K562 (cell line): ENCODE results near the gene TXNIP. TPM values are rescaled to one million over a fixed set of nuclear protein-coding genes. Genes with fewer than 3 reads are reported as not detected.
A peak's percentile ranks its signal among the peaks of the same experiment; 100 is the strongest.

ENCODE experiments used
- ATAC-seq: fragments of 200-7000 bp; cut with Tn5 transposase; 3 replicates; pipeline ENCODE4 v1.9.1; 2020; ENCODE audit warnings: moderate library complexity
- BruUV-seq: library from RNA; stranded (reverse); fragments of 400-500 nt; replicated peaks from 2 replicates; lab custom pipeline; 2021; lab: Mats Ljungman, UMichigan
- CTCF ChIA-PET: fragments of 300-600 bp; formaldehyde crosslinking; extraction: SDS; loops from one replicate; lab custom pipeline; 2021; ENCODE audit warnings: low intra/inter-chr PET ratio; lab: Yijun Ruan, JAX
- POLR2A ChIA-PET: fragments of 300-600, 350-650 bp; sonication (Branson Sonifier 250); formaldehyde crosslinking; extraction: SDS; loops from one replicate; lab custom pipeline; 2021; ENCODE audit warnings: antibody characterized with exemption, inconsistent platforms; lab: Yijun Ruan, JAX
- DNase-seq, 4 experiments: peaks; one replicate each; pipeline versions ENCODE4 v3.0.0 to v3.0.0-alpha.2; 2011 to 2018; ENCODE audit warnings: low spot score in 3 of 4, mixed read lengths in 3 of 4; ENCODE audit errors: extremely low read depth in 1 of 4
- FAIRE-seq: peaks from 2 replicates; lab custom pipeline; 2011; peaks lifted over from hg19 to GRCh38; lab: Jason Lieb, UNC
- H2AFZ ChIP-seq: 2 replicates; pipeline ENCODE4 v1.6.0; 2011; ENCODE audit warnings: low read depth, low read length, control low read depth, inconsistent platforms
- H3K27ac ChIP-seq: fragments of 200-600 bp; 3 replicates; pipeline ENCODE4 v1.8.0; 2011; ENCODE audit warnings: low read depth, mild to moderate bottlenecking, control low read depth, inconsistent platforms, low read length, moderate library complexity, mixed read lengths; ENCODE audit errors: extremely low read depth
- H3K27me3 ChIP-seq, 2 experiments: fragments of 300-600 bp in 1 of 2; 2 replicates in 1 of 2; 3 replicates in 1 of 2; pipeline versions ENCODE4 v1.6.0 to v1.8.0; 2011; ENCODE audit warnings: inconsistent platforms in 2 of 2, low read length in 2 of 2, mild to moderate bottlenecking in 1 of 2, mixed read lengths in 1 of 2, moderate library complexity in 1 of 2; ENCODE audit not compliant: control insufficient read depth in 2 of 2, insufficient read depth in 2 of 2
- H3K36me3 ChIP-seq: fragments of 300-600 bp; 3 replicates; pipeline ENCODE4 v1.8.0; 2011; ENCODE audit warnings: mild to moderate bottlenecking, low read length, inconsistent platforms; ENCODE audit not compliant: control insufficient read depth, insufficient read depth
- H3K4me1 ChIP-seq, 2 experiments: fragments of 200-600 bp in 1 of 2; replicated peaks in 1 of 2; 2 replicates in 1 of 2; 3 replicates in 1 of 2; pipeline versions ENCODE4 v1.5.1 to v1.8.0; 2011; ENCODE audit warnings: inconsistent platforms in 2 of 2, low read length in 2 of 2, mild to moderate bottlenecking in 1 of 2, mixed read lengths in 1 of 2, moderate library complexity in 1 of 2; ENCODE audit not compliant: control insufficient read depth in 2 of 2, insufficient read depth in 2 of 2
- H3K4me2 ChIP-seq: 2 replicates; pipeline ENCODE4 v1.6.1; 2011; ENCODE audit warnings: low read length, control low read depth, inconsistent platforms, mixed read lengths; ENCODE audit not compliant: insufficient read depth
- H3K4me3 ChIP-seq: fragments of 200-600 bp; sonication (generic), shearing (Covaris generic); 2 replicates; pipeline ENCODE4 v1.5.1; 2016; ENCODE audit warnings: control low read depth, inconsistent platforms
- H3K79me2 ChIP-seq: fragments of 200-600 bp; 3 replicates; pipeline ENCODE4 v1.8.0; 2011; ENCODE audit warnings: low read length, inconsistent platforms; ENCODE audit not compliant: control insufficient read depth, insufficient read depth
- H3K9ac ChIP-seq, 2 experiments: 2 replicates each; pipeline versions ENCODE4 v1.6.0 to v1.6.1; 2011; ENCODE audit warnings: low read depth in 2 of 2, low read length in 2 of 2, control low read depth in 1 of 2, inconsistent platforms in 1 of 2, mild to moderate bottlenecking in 1 of 2, mixed read lengths in 1 of 2; ENCODE audit not compliant: insufficient read depth in 1 of 2
- H3K9me1 ChIP-seq: one replicate; pipeline ENCODE4 v1.6.0; 2011; ENCODE audit warnings: inconsistent platforms, mild to moderate bottlenecking, low read length, moderate library complexity; ENCODE audit not compliant: control insufficient read depth, insufficient read depth
- H3K9me3 ChIP-seq: replicated peaks from 2 replicates; pipeline ENCODE4 v1.5.1; 2011; ENCODE audit warnings: low read depth, low read length, inconsistent platforms; ENCODE audit not compliant: control insufficient read depth, insufficient read depth
- H4K20me1 ChIP-seq: replicated peaks from 2 replicates; pipeline ENCODE4 v1.6.1; 2011; ENCODE audit warnings: low read length, inconsistent platforms, mixed read lengths; ENCODE audit not compliant: control insufficient read depth, insufficient read depth
- CAMTA2 ChIP-seq: fragments of 250-450 bp; sonication (Bioruptor Pico); conservative IDR thresholded peaks from 2 replicates; pipeline ENCODE4 v1.5.1; 2022
- CHCHD3 ChIP-seq: fragments of 250-450 bp; sonication (Bioruptor Pico); IDR thresholded peaks from 2 replicates; pipeline ENCODE4 v2.1.2; 2022; ENCODE audit warnings: mild to moderate bottlenecking
- ERF ChIP-seq: fragments of 450-650 bp; formaldehyde crosslinking; IDR thresholded peaks from 2 replicates; pipeline ENCODE4 v1.4.0; 2020; ENCODE audit warnings: mild to moderate bottlenecking, mixed read lengths
- ETS2 ChIP-seq: IDR thresholded peaks from 2 replicates; pipeline ENCODE4 v1.6.1; 2016; ENCODE audit warnings: borderline replicate concordance, missing genetic modification characterization, mild to moderate bottlenecking, moderate library complexity, missing compliant biosample characterization; ENCODE audit not compliant: poor library complexity, severe bottlenecking
- MCM7 ChIP-seq, 2 experiments: fragments of 450-650 bp; IDR thresholded peaks; 2 replicates each; pipeline ENCODE4 v1.6.1; 2016 to 2018
- OTX1 ChIP-seq: fragments of 450-650 bp; formaldehyde crosslinking; IDR thresholded peaks from 2 replicates; pipeline ENCODE4 v1.4.0; 2022; ENCODE audit warnings: mild to moderate bottlenecking
- POLR2AphosphoS2 ChIP-seq: IDR thresholded peaks from 2 replicates; pipeline ENCODE4 v1.6.1; 2012; ENCODE audit warnings: low read length, improper control_type of control experiment
- THRAP3 ChIP-seq: fragments of 450-650 bp; IDR thresholded peaks from 2 replicates; pipeline ENCODE4 v1.6.1; 2016; ENCODE audit warnings: mild to moderate bottlenecking, inconsistent platforms, borderline replicate concordance
- ZBTB40 ChIP-seq, 2 experiments: fragments of 450-650 bp in 1 of 2; sonication (generic) in 1 of 2; formaldehyde crosslinking in 1 of 2; IDR thresholded peaks; 2 replicates each; pipeline versions ENCODE4 v1.7.1 to v1.9.0; 2016 to 2022; ENCODE audit warnings: inconsistent platforms in 1 of 2, mild to moderate bottlenecking in 1 of 2, missing genetic modification reagents in 1 of 2
- ZBTB9 ChIP-seq: fragments of 450-650 bp; formaldehyde crosslinking; IDR thresholded peaks from 2 replicates; pipeline ENCODE4 v1.4.0; 2020; ENCODE audit warnings: mild to moderate bottlenecking, moderate library complexity
- ZFPM2 ChIP-seq: fragments of 250-450 bp; sonication (Bioruptor Pico); IDR thresholded peaks from 2 replicates; pipeline ENCODE4 v1.5.1; 2022; ENCODE audit warnings: mild to moderate bottlenecking
- ZNF764 ChIP-seq: fragments of 250-450 bp; sonication (Bioruptor Pico); IDR thresholded peaks from 2 replicates; pipeline ENCODE4 v1.4.0; 2020; ENCODE audit warnings: low read depth, mild to moderate bottlenecking, moderate library complexity
- WGBS: fragments of 100-300 bp; shearing (Covaris generic); methylation state at CpG from one replicate; pipeline ENCODE4 v1.1.6; 2016; ENCODE audit warnings: low coverage, mixed read lengths; ENCODE audit not compliant: insufficient coverage; ENCODE audit errors: missing lambda C conversion rate; 5-methylcytosine and 5-hydroxymethylcytosine counted together
- in situ Hi-C: fragments of 300-500 bp; cut with MboI; formaldehyde crosslinking; loops from 4 replicates; pipeline ENCODE4 v1.15.0; 2018; ENCODE audit warnings: inconsistent platforms, mixed read lengths
- intact Hi-C: fragments of 100-400 bp; cut with micrococcal nuclease; formaldehyde crosslinking; loops from 2 replicates; pipeline ENCODE4 v1.14.2; 2022
- polyA plus RNA-seq, 8 experiments: library from polyadenylated mRNA; depleted of rRNA in 4 of 8; stranded (reverse) in 5 of 8; unstranded in 3 of 8; fragments of >200 nt; fragmentation: Nextera tagmentation in 2 of 8; fragmentation: Illumina TruSeq in 1 of 8; extraction: Ambion mirVana in 2 of 8; extraction: Trizol in 1 of 8; gene quantifications; 2 replicates each; pipeline versions ENCODE4 v1.2.1 to v1.2.3, GENCODE V29; 2011 to 2014; ENCODE audit warnings: inconsistent platforms in 1 of 8, missing spikeins in 1 of 8
- total RNA-seq, 7 experiments: library from RNA; depleted of rRNA in 6 of 7; stranded (reverse); fragments of >200 nt in 6 of 7; fragmentation: Illumina TruSeq in 2 of 7; extraction: Trizol in 2 of 7; gene quantifications; 2 replicates each; pipeline versions ENCODE4 v1.2.1 to v1.2.3, GENCODE V29; 2011 to 2021; ENCODE audit warnings: low replicate concordance in 1 of 7

The TXNIP gene
- total and polyA plus RNA-seq, 9 of the 15 experiments (the other 6 are each of a cell fraction or from before 2014, with no cell fraction given): 120 to 499 (median 257) TPM

- no peak overlapping the region for H3K4me3 ChIP-seq
- POLR2A ChIA-PET: interaction anchor here (0.6 to 14.0 kb wide), 17 partner anchors 8 to 131 kb away, joined by 3 to 320 read pairs (median 6); partner anchors contain the start of genes ANKRD34A, LIX1L, PIAS3 and POLR3GL
- no peaks in the 10 kb centered on the region for H3K9me3 ChIP-seq
- CTCF ChIA-PET: no interaction called here
- DNase-seq (no peak), FAIRE-seq (no peak), ATAC-seq (peak; percentile 25)
- no peaks in the 10 kb centered on the region for H3K27me3 ChIP-seq
- in situ Hi-C loops (no loop called here), intact Hi-C loops (loop anchor here (1.0 to 2.0 kb wide), 2 partner anchors 11 to 16 kb away; no protein-coding TSS in a partner anchor)
- H3K27ac ChIP-seq: no peak overlapping the region
- WGBS: 45% methylated on average over 7 of the region's 7 CpGs
- no peak overlapping the region for H3K9ac ChIP-seq
- peaks cover 40% of the 10 kb centered on the region for H3K79me2 ChIP-seq
- peaks cover 36% of the 10 kb centered on the region for H3K36me3 ChIP-seq
- H3K4me2 ChIP-seq: no peak overlapping the region
- peaks cover 3% of the 10 kb centered on the region for H3K9me1 ChIP-seq
- H4K20me1 ChIP-seq: peaks cover 34% of the 10 kb centered on the region
- H2AFZ ChIP-seq: no peak overlapping the region
- no TSS peak for BruUV-seq
- peaks cover 4 to 22% of the 10 kb centered on the region in 2 experiments; a peak in 4 of 5 replicates for H3K4me1 ChIP-seq
- TF ChIP-seq ZNF764 (CRISPR knock-in tag) (peak; percentile 55; the same call in 1 of the 2 replicates), POLR2AphosphoS2 (peak; percentile 11; the same call in 1 of the 2 replicates), ZFPM2 (peak; percentile 74; the same call in 1 of the 2 replicates), ZBTB40 (IDR thresholded peaks at IDR 0.05) (no peak), ZBTB40 (CRISPR knock-in tag; IDR thresholded peaks at IDR 0.05) (no peak), MCM7 (IDR thresholded peaks at IDR 0.05) (no peak), OTX1 (CRISPR knock-in tag) (peak; percentile 60; the same call in 1 of the 2 replicates), CHCHD3 (peak; percentile 56; the same call in 1 of the 2 replicates), ETS2 (tag) (no peak), THRAP3 (no peak), CAMTA2 (0 out of 2 replicates have a peak, but pooled peaks have one; percentile 48), ERF (peak; percentile 97), ZBTB9 (CRISPR knock-in tag) (peak; percentile 87)
These were observed 6.0 kb downstream of the TXNIP start for GRCh38 chr1:145990249-145990855.
